HG03565 (cell line): ENCODE measurements around the gene TMCC3.

ENCODE experiments used
- ATAC-seq: cut with Tn5 transposase; IDR thresholded peaks from one replicate; pipeline ENCODE4 v1.9.1; 2021; ENCODE audit warnings: mild to moderate bottlenecking, moderate library complexity; ENCODE audit not compliant: unreplicated experiment

TMCC3 gene

DNA sequence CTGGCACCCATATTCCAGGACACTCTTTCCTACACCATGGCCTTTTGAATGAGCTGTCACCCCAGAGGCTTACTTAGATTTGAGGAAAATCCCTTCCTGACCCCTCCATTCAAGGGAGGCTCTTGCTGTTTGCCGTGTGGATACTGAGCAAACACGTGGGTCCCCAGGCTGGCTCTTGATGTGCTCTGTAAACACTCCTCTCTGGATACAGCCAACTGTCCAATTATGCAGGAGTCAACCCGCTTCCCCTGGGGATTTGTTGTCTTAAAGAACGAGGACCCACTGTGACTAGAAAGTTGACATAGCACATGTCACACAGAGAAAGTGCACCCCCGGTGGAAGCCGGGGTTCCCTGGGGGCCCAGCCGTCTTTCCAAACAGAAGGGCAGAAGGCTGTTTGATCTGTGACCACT is 114.8 kb downstream of the TMCC3 start:
- no peak for ATAC-seq

DNA sequence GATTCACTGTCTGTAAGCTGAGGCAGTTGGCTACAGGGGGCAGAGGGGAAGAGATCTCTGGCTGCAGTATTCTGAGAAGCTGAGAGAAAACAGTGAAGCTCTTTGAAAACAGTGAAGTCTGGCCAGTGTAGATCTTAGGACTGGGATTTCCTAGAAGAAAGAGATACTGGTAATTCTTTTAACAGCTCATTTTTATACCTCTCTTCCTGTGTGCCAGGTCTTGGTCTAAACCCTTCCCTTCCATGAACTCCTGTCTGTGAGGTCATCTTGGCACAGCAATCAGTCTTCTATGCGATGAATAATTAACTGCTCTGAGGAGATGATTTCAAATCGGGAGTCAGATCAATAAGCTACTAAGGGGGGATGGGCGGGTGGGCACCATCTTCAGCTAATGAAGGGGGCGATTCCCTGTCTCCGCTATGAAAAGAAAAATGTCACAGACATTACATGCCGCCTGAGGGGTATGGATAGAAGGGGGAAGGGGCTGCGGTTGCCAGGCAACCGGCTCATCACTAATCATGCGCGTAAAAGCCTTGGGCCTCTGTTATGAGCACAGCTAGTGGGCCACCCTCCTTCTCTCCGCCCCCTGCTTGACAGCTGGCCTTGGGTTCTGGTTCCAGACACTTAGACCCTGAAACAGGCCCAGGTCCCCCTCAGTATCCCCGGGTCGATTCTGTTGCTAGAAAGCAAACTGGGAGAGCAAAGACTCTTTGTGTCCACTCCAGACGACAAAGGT is 115.4 kb downstream of the TMCC3 start:
- ATAC-seq, result no peak

DNA sequence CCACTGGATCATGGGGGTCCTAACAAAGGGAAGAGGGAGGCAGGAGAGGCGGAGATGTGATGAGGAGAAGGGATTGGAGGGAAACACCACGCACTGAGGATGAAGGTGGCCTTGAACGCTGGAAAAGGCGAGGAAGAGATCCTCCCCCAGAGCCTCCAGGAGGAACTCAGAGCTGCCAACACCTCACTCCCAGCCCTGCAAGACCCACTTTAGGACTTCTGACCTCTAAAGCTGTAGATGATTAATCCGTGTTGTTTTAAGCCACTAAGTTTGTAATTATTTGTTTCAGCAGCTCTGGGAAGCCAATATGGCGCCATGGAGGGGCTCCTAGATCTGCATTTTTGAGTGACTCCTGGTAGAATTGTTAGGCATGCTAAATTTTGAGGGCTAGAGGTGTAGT is 116.1 kb downstream of the TMCC3 start:
- no peak for ATAC-seq

DNA sequence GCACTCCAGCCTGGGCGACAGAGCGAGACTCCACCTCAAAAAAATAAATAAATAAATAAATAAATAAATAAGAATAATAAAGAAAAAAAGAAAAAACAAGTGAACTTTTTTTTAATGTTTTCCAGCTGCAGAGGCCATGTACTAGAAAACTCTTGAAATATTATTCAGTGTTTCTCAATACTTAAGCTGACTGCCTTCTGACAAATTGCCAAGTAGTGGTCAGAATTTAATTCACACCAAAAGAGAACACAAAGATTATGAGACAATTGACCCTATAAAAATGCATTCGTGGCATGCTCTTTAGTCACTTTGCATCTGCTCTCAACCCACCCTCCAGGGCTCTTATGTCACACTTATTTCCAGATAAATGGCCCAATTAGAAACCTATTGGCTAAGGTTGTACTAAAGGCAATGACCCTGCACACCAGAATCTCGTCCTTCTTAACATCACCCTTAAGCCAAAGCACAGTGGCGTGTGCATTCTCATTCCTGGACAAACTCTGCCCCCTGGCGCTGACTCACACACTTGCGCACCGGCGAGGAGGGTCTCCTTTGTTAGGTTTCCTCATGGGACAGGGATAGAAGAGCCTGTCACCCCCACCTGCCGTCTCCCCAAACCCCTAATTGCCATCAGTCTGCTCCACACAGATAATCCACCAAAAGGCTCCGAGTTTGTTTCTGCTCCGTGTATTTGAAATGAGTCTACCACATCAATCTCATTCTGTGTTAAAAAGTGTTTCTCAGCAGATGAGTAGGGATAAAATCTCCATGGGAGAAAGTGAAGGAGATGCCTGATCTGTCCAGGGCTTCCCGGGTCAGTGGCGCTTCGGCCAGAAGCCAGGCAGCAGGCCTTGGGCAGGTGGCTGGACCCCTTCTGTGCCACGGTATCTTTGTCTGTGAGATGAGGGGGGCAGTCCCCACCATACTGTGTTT is 117.6 kb downstream of the TMCC3 start:
- ATAC-seq, result peak; percentile 51

DNA sequence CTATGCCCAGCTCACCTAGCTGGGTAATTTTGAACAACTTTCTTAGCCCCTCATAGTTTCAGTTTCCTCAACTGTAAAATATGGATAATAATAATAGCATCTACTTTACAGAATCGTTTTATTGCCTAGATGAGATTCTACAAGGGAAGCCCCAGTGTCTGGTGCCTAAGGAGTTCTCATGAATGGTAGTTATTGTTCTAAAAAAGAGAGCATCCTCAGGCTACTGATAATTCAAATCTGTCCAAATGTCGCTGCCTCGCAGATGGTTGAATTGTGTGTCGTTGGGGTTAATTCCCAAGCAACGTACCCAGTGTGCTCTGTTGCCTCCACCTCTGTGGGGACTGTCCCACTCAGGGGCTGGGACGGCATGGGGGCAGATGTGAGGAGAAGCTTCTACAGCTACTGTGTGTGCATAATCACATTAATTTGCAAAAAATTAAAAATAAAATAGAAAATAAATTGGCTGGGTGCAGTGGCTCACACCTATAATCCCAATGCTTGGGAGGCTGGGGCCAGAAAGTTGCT is 119.1 kb downstream of the TMCC3 start:
- no peak for ATAC-seq

DNA sequence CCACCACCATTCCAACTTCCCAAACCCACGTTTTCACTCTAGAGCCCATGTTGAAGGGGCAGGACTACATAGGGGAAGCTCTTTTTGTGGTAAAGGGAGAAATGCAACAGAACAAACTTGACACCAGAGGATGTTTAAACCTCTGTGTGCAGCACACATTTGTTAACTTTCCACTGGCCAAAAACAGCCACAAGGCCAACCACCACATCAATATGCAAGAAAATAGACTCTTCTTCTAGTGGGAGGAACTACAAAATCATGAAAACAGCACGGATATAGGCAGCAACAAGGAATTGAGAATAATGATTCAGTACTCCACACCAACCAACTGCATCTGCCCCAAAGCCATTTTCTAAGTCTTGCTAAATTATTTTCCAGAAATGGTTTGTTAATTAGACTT is 124.4 kb downstream of the TMCC3 start:
- no peak for ATAC-seq
